IMR-90 (cell line): ENCODE data around the gene BBS12. TPM values are rescaled to one million over a fixed set of nuclear protein-coding genes. Genes with fewer than 3 reads are reported as not detected.

Source experiments
- ATAC-seq: fragments of 200-7000 bp; cut with Tn5 transposase; 2 replicates; pipeline ENCODE4 v1.9.1; 2020; ENCODE audit warnings: low read depth, mild to moderate bottlenecking, moderate library complexity
- BruUV-seq: library from RNA; stranded (reverse); fragments of 400-500 nt; replicated peaks from 2 replicates; lab custom pipeline; 2021; lab: Mats Ljungman, UMichigan
- CTCF ChIA-PET: fragments of 300-600 bp; formaldehyde crosslinking; extraction: SDS; loops from one replicate; lab custom pipeline; 2021; ENCODE audit warnings: antibody characterized with exemption; lab: Yijun Ruan, JAX
- POLR2A ChIA-PET: fragments of 300-600 bp; sonication (Branson Sonifier 250); formaldehyde crosslinking; loops from one replicate; lab custom pipeline; 2022; ENCODE audit warnings: antibody characterized with exemption; ENCODE audit not compliant: unreplicated experiment; lab: Charles Lee
- DNase-seq: peaks from one replicate; pipeline ENCODE4 v3.0.0; 2013
- H2AFZ ChIP-seq: replicated peaks from 2 replicates; pipeline ENCODE3; 2013; ENCODE audit warnings: low read length, mild to moderate bottlenecking; ENCODE audit not compliant: poor library complexity
- H2AK5ac ChIP-seq: 2 replicates; pipeline ENCODE4 v1.6.1; 2013; ENCODE audit warnings: low read depth, low read length, inconsistent platforms
- H2AK9ac ChIP-seq: replicated peaks from 2 replicates; pipeline ENCODE3; 2013; ENCODE audit warnings: mild to moderate bottlenecking, low read depth, low read length, moderate library complexity; ENCODE audit not compliant: poor library complexity
- H2BK120ac ChIP-seq: 2 replicates; pipeline ENCODE4 v1.6.1; 2013; ENCODE audit warnings: low read depth, low read length, inconsistent platforms
- H2BK15ac ChIP-seq: 3 replicates; pipeline ENCODE4 v1.6.1; 2013; ENCODE audit warnings: low read depth, low read length, inconsistent platforms
- H2BK20ac ChIP-seq: 2 replicates; pipeline ENCODE4 v1.6.1; 2013; ENCODE audit warnings: low read depth, mild to moderate bottlenecking, inconsistent platforms, low read length, moderate library complexity
- H2BK5ac ChIP-seq: 2 replicates; pipeline ENCODE4 v1.6.1; 2013; ENCODE audit warnings: mild to moderate bottlenecking, low read depth, low read length, inconsistent platforms; ENCODE audit not compliant: poor library complexity, severe bottlenecking
- H3K14ac ChIP-seq: replicated peaks from 2 replicates; pipeline ENCODE4 v1.6.1; 2013; ENCODE audit warnings: low read depth, low read length, inconsistent platforms
- H3K18ac ChIP-seq: 2 replicates; pipeline ENCODE4 v1.6.1; 2013; ENCODE audit warnings: low read depth, low read length, control low read depth
- H3K23ac ChIP-seq: 2 replicates; pipeline ENCODE4 v1.6.1; 2013; ENCODE audit warnings: low read depth, low read length, inconsistent platforms
- H3K27ac ChIP-seq: 2 replicates; pipeline ENCODE4 v1.5.1; 2013; ENCODE audit warnings: mild to moderate bottlenecking, control low read depth, low read length; ENCODE audit not compliant: insufficient read depth
- H3K27me3 ChIP-seq: 2 replicates; pipeline ENCODE4 v1.6.1; 2013; ENCODE audit warnings: low read length; ENCODE audit not compliant: control insufficient read depth, insufficient read depth
- H3K36me3 ChIP-seq: 2 replicates; pipeline ENCODE4 v1.6.1; 2013; ENCODE audit warnings: low read length, mixed read lengths; ENCODE audit not compliant: control insufficient read depth, insufficient read depth
- H3K4ac ChIP-seq: 2 replicates; pipeline ENCODE4 v1.6.1; 2013; ENCODE audit warnings: low read depth, low read length, inconsistent platforms
- H3K4me1 ChIP-seq: 2 replicates; pipeline ENCODE4 v1.6.1; 2013; ENCODE audit warnings: low read length, mixed read lengths; ENCODE audit not compliant: control insufficient read depth, insufficient read depth
- H3K4me2 ChIP-seq: 2 replicates; pipeline ENCODE4 v1.6.1; 2013; ENCODE audit warnings: low read depth, mild to moderate bottlenecking, control low read depth, low read length, moderate library complexity
- H3K4me3 ChIP-seq: 2 replicates; pipeline ENCODE4 v1.5.1; 2013; ENCODE audit warnings: low read depth, mild to moderate bottlenecking, control low read depth, low read length, moderate library complexity; ENCODE audit not compliant: insufficient read depth
- H3K56ac ChIP-seq: 2 replicates; pipeline ENCODE4 v1.6.1; 2013; ENCODE audit warnings: low read length, inconsistent platforms; ENCODE audit not compliant: insufficient read depth; ENCODE audit errors: extremely low read depth
- H3K79me1 ChIP-seq, 2 experiments: 2 replicates each; pipeline ENCODE4 v1.6.1; 2013; ENCODE audit warnings: low read length in 2 of 2, inconsistent platforms in 1 of 2, low read depth in 1 of 2
- H3K9ac ChIP-seq: 2 replicates; pipeline ENCODE4 v1.6.1; 2013; ENCODE audit warnings: low read depth, low read length, control low read depth
- H3K9me1 ChIP-seq: 2 replicates; pipeline ENCODE4 v1.6.1; 2013; ENCODE audit warnings: low read length, inconsistent platforms; ENCODE audit not compliant: insufficient read depth
- H3K9me3 ChIP-seq: 2 replicates; pipeline ENCODE4 v1.6.1; 2013; ENCODE audit warnings: low read length; ENCODE audit not compliant: control insufficient read depth, insufficient read depth
- H4K20me1 ChIP-seq: 2 replicates; pipeline ENCODE4 v1.6.1; 2013; ENCODE audit warnings: low read length, inconsistent platforms; ENCODE audit not compliant: insufficient read depth
- H4K5ac ChIP-seq: 2 replicates; pipeline ENCODE4 v1.6.1; 2013; ENCODE audit warnings: mild to moderate bottlenecking, low read depth, low read length, control low read depth
- H4K8ac ChIP-seq, 2 experiments: 2 replicates each; pipeline ENCODE4 v1.6.1; 2013; ENCODE audit warnings: low read depth in 2 of 2, low read length in 2 of 2, control low read depth in 1 of 2, inconsistent platforms in 1 of 2
- H4K91ac ChIP-seq: 2 replicates; pipeline ENCODE4 v1.6.1; 2013; ENCODE audit warnings: low read depth, low read length, inconsistent platforms; ENCODE audit not compliant: insufficient read depth
- BHLHE40 ChIP-seq: fragments of 150-350 bp; IDR thresholded peaks from 2 replicates; pipeline ENCODE4 v1.6.1; 2016; ENCODE audit warnings: mild to moderate bottlenecking, low read depth, low read length
- CEBPB ChIP-seq: IDR thresholded peaks from 2 replicates; pipeline ENCODE4 v1.6.1; 2012; ENCODE audit warnings: low read depth, low read length, improper control_type of control experiment
- CTCF ChIP-seq: conservative IDR thresholded peaks from 2 replicates; pipeline ENCODE4 v1.5.1; 2012; ENCODE audit warnings: mild to moderate bottlenecking, low read depth, low read length, improper control_type of control experiment
- ELK1 ChIP-seq: fragments of 150-350 bp; IDR thresholded peaks from 2 replicates; pipeline ENCODE4 v1.6.1; 2016; ENCODE audit warnings: low read depth, mild to moderate bottlenecking, low read length, moderate library complexity, borderline replicate concordance
- FOS ChIP-seq: fragments of 150-350 bp; IDR thresholded peaks from 2 replicates; pipeline ENCODE4 v1.6.1; 2016; ENCODE audit warnings: low read depth, low read length
- MAFK ChIP-seq: IDR thresholded peaks from 2 replicates; pipeline ENCODE4 v1.6.1; 2012; ENCODE audit warnings: low read depth, low read length, improper control_type of control experiment
- MAZ ChIP-seq: IDR thresholded peaks from 2 replicates; pipeline ENCODE4 v1.6.1; 2012; ENCODE audit warnings: low read depth, mild to moderate bottlenecking, low read length, improper control_type of control experiment, moderate library complexity, borderline replicate concordance
- MXI1 ChIP-seq: IDR thresholded peaks from 2 replicates; pipeline ENCODE4 v1.6.1; 2012; ENCODE audit warnings: low read depth, mild to moderate bottlenecking, low read length, moderate library complexity, borderline replicate concordance
- NFE2L2 ChIP-seq: fragments of 150-350 bp; IDR thresholded peaks from 2 replicates; pipeline ENCODE4 v1.6.1; 2016; ENCODE audit warnings: low read depth, mild to moderate bottlenecking, low read length
- POLR2A ChIP-seq: IDR thresholded peaks from 2 replicates; pipeline ENCODE4 v1.6.1; 2012; ENCODE audit warnings: mild to moderate bottlenecking, low read depth, low read length
- RAD21 ChIP-seq: IDR thresholded peaks from 2 replicates; pipeline ENCODE4 v1.6.1; 2012; ENCODE audit warnings: low read length, improper control_type of control experiment
- RCOR1 ChIP-seq: IDR thresholded peaks from 2 replicates; pipeline ENCODE4 v1.6.1; 2012; ENCODE audit warnings: mild to moderate bottlenecking, low read length, improper control_type of control experiment; ENCODE audit not compliant: insufficient replicate concordance
- RFX5 ChIP-seq: IDR thresholded peaks from 2 replicates; pipeline ENCODE4 v1.8.0; 2012; ENCODE audit warnings: low read depth, mild to moderate bottlenecking, low read length, moderate library complexity
- SMC3 ChIP-seq: fragments of 150-350 bp; IDR thresholded peaks from 2 replicates; pipeline ENCODE4 v1.6.1; 2016; ENCODE audit warnings: low read depth, mild to moderate bottlenecking, antibody characterized with exemption, low read length, moderate library complexity
- USF2 ChIP-seq: fragments of 150-350 bp; IDR thresholded peaks from 2 replicates; pipeline ENCODE4 v1.6.1; 2017; ENCODE audit warnings: mild to moderate bottlenecking, antibody characterized with exemption, low read length, low read depth
- WGBS, 2 experiments: methylation state at CpG; one replicate each; pipeline versions ENCODE4 v1.1.5 to v1.1.7; 2013; ENCODE audit warnings: missing lambda C conversion rate in 2 of 2; ENCODE audit not compliant: insufficient read length in 1 of 2; ENCODE audit errors: extremely low coverage in 2 of 2; 5-methylcytosine and 5-hydroxymethylcytosine counted together
- dilution Hi-C: fragments of 300-500 bp; cut with HindIII; formaldehyde crosslinking; loops from one replicate; pipeline ENCODE4 v1.14.3; 2018; ENCODE audit warnings: low sequenced_read_pairs; ENCODE audit not compliant: unreplicated experiment
- in situ Hi-C: fragments of 300-500 bp; cut with MboI; formaldehyde crosslinking; loops from 3 replicates; pipeline ENCODE4 v1.14.3; 2019; ENCODE audit warnings: low sequenced_read_pairs, inconsistent platforms, mixed read lengths
- intact Hi-C: fragments of 100-400 bp; cut with micrococcal nuclease; formaldehyde crosslinking; loops from 2 replicates; pipeline ENCODE4 v1.10.0; 2022
- polyA plus RNA-seq, 3 experiments: library from polyadenylated mRNA; depleted of rRNA; stranded (reverse); fragments of >200 nt; gene quantifications; 2 replicates each; pipeline ENCODE4 v1.2.3, GENCODE V29; 2012; ENCODE audit warnings: low replicate concordance in 1 of 3
- total RNA-seq: library from RNA; depleted of rRNA; stranded (reverse); fragments of >200 nt; gene quantifications from 2 replicates; pipeline ENCODE4 v1.2.3, GENCODE V29; 2012

The BBS12 gene
- total and polyA plus RNA-seq, 2 of the 4 experiments (the other 2 are of a cell fraction), result 1.1 to 5.9 TPM

GRCh38 chr4:122742933-122743829, 10.7 kb downstream of the BBS12 start:
- Histone ChIP-seq H3K79me1 (peaks cover 0 to 9% of the 10 kb centered on the region in 2 experiments; a peak in 2 of 4 replicates), H2BK15ac (no peak overlapping the region), H3K27me3 (no peaks in the 10 kb centered on the region), H3K56ac (no peak overlapping the region), H3K14ac (no peak overlapping the region), H3K9ac (no peak overlapping the region), H3K27ac (no peak overlapping the region), H2BK120ac (no peak overlapping the region), H4K8ac (no peak overlapping the region), H4K5ac (no peak overlapping the region), H3K4me2 (no peak overlapping the region), H2AK5ac (no peak overlapping the region), H3K9me3 (no peaks in the 10 kb centered on the region), H2AK9ac (no peak overlapping the region), H4K91ac (no peak overlapping the region), H2BK5ac (no peak overlapping the region), H2BK20ac (no peak overlapping the region), H3K4me3 (no peak overlapping the region), H3K9me1 (peaks cover 9% of the 10 kb centered on the region), H3K18ac (no peak overlapping the region), H3K4ac (no peak overlapping the region), H2AFZ (no peak overlapping the region), H4K20me1 (no peaks in the 10 kb centered on the region), H3K36me3 (peaks cover 2% of the 10 kb centered on the region; the same call in 1 of the 2 replicates), H3K4me1 (peaks cover 8% of the 10 kb centered on the region), H3K23ac (no peak overlapping the region)
- in situ Hi-C loops (no loop called here), intact Hi-C loops (no loop called here), dilution Hi-C loops (no loop called here)
- ChIA-PET POLR2A (no interaction called here), CTCF (no interaction called here)
- DNase-seq (no peak), ATAC-seq (no peak)
- no TSS peak for BruUV-seq
- 94% methylated on average over 9 of the region's 15 CpGs; no CpG with 5 or more reads in 1 of the 2 experiments for WGBS, 2 experiments
- TF ChIP-seq CEBPB, result no peak
- no peak for TF ChIP-seq MXI1
- TF ChIP-seq POLR2A, result no peak
- no peak for TF ChIP-seq RAD21
- TF ChIP-seq BHLHE40, result no peak
- TF ChIP-seq NFE2L2, result no peak
- no peak for TF ChIP-seq CTCF
- TF ChIP-seq USF2, result no peak
- TF ChIP-seq MAFK, result no peak
- TF ChIP-seq FOS, result no peak
- TF ChIP-seq RCOR1, result no peak
- TF ChIP-seq ELK1, result no peak
- no peak for TF ChIP-seq RFX5
- TF ChIP-seq SMC3, result no peak
- TF ChIP-seq MAZ, result no peak
